Thyroid gland (tissue), 4 donors: ENCODE measurements around the gene MORN4. TPM values are rescaled to one million over a fixed set of nuclear protein-coding genes. Genes with fewer than 3 reads are reported as not detected.

Experiments
- DNase-seq, 2 donors: peaks; one replicate each; pipeline ENCODE4 v3.0.0-alpha.2; 2019
- H3K27ac ChIP-seq, 3 donors: fragments of 200-600 bp; sonication (generic); 1 replicate in 2 of 3; 2 replicates in 1 of 3; pipeline ENCODE4 v1.5.1; 2016 to 2019; ENCODE audit warnings: mild to moderate bottlenecking in 1 of 3, moderate library complexity in 1 of 3
- H3K27me3 ChIP-seq: fragments of 200-600 bp; sonication (generic); one replicate; pipeline ENCODE4 v1.5.1; 2019
- H3K36me3 ChIP-seq, 2 donors: fragments of 200-600 bp; sonication (generic); one replicate each; pipeline ENCODE4 v1.5.1; 2016 to 2019
- H3K4me1 ChIP-seq, 2 donors: fragments of 200-600 bp; sonication (generic); one replicate each; pipeline ENCODE4 v1.5.1; 2017 to 2019
- H3K4me3 ChIP-seq, 3 donors: fragments of 200-600 bp; sonication (generic); replicated peaks in 1 of 3; 1 replicate in 2 of 3; 2 replicates in 1 of 3; pipeline ENCODE4 v1.5.1; 2016; ENCODE audit warnings: mild to moderate bottlenecking in 1 of 3
- H3K9me3 ChIP-seq: fragments of 200-600 bp; sonication (generic); one replicate; pipeline ENCODE4 v1.5.1; 2017
- CTCF ChIP-seq, 6 experiments: fragments of 200-600 bp in 3 of 6; fragments of 450-650 bp in 3 of 6; sonication (generic) in 3 of 6; IDR thresholded peaks; one replicate each; pipeline ENCODE4 v1.5.1; 2016 to 2019; ENCODE audit warnings: antibody characterized with exemption in 6 of 6, mild to moderate bottlenecking in 2 of 6, inconsistent platforms in 1 of 6, moderate library complexity in 1 of 6
- POLR2A ChIP-seq, 2 donors: fragments of 450-650 bp; IDR thresholded peaks; one replicate each; pipeline ENCODE4 v1.6.1; 2017; ENCODE audit warnings: antibody characterized with exemption in 2 of 2, mild to moderate bottlenecking in 2 of 2, moderate library complexity in 1 of 2
- WGBS, 2 donors: methylation state at CpG; one replicate each; pipeline ENCODE4 v1.1.5; 2017; 5-methylcytosine and 5-hydroxymethylcytosine counted together
- intact Hi-C: fragments of 100-400 bp; cut with DNase I; formaldehyde crosslinking; loops from one replicate; pipeline ENCODE4 v1.15.1; 2023
- total RNA-seq, 4 donors: library from RNA; depleted of rRNA; stranded (reverse); fragments of >200 nt; gene quantifications; one replicate each; pipeline ENCODE4 v1.2.3, GENCODE V29; 2016

MORN4 gene
- total RNA-seq, 4 donors from 2014 or later: 4.6 to 18.9 (median 9.7) TPM

- no peak for TF ChIP-seq CTCF (IDR thresholded peaks at IDR 0.05)
- no peak for TF ChIP-seq POLR2A (IDR thresholded peaks at IDR 0.05)
- DNase-seq: no peak
- H3K9me3 ChIP-seq: no peaks in the 10 kb centered on the region
- no peaks in the 10 kb centered on the region for H3K27me3 ChIP-seq
- H3K4me3 ChIP-seq: no peak overlapping the region
- peaks cover 3 to 16% of the 10 kb centered on the region in 2 donors for H3K36me3 ChIP-seq
- H3K27ac ChIP-seq: peak overlapping the region in 1 of 3 donors; percentile 18
- H3K4me1 ChIP-seq: peaks cover 16 to 21% of the 10 kb centered on the region in 2 donors
- intact Hi-C loops: no loop called here
- WGBS, 2 donors: 78 to 83% methylated on average over 2 of the region's 3 CpGs
Observed at GRCh38 chr10:97571622-97572021, 61.7 kb downstream of the MORN4 start.

GRCh38 chr10:97570789-97571471, 62.4 kb downstream of the MORN4 start:
- no peak overlapping the region for H3K27ac ChIP-seq
- intact Hi-C loops: no loop called here
- WGBS, 2 donors: 92 to 97% methylated on average over 2 to 5 of the region's 5 CpGs
- H3K4me3 ChIP-seq: no peak overlapping the region
- H3K27me3 ChIP-seq: no peaks in the 10 kb centered on the region
- peaks cover 16 to 21% of the 10 kb centered on the region in 2 donors for H3K4me1 ChIP-seq
- DNase-seq: no peak
- peaks cover 3 to 16% of the 10 kb centered on the region in 2 donors for H3K36me3 ChIP-seq
- TF ChIP-seq CTCF (IDR thresholded peaks at IDR 0.05) (no peak), POLR2A (IDR thresholded peaks at IDR 0.05) (no peak)
- H3K9me3 ChIP-seq: no peaks in the 10 kb centered on the region

GRCh38 chr10:97570146-97570788, 63.0 kb downstream of the MORN4 start:
- no peaks in the 10 kb centered on the region for H3K9me3 ChIP-seq
- H3K27ac ChIP-seq: no peak overlapping the region
- 91 to 94% methylated on average over 13 to 25 of the region's 33 CpGs for WGBS, 2 donors
- no peak for DNase-seq
- peaks cover 16 to 21% of the 10 kb centered on the region in 2 donors for H3K4me1 ChIP-seq
- no peak overlapping the region for H3K4me3 ChIP-seq
- TF ChIP-seq POLR2A (IDR thresholded peaks at IDR 0.05) (no peak), CTCF (IDR thresholded peaks at IDR 0.05) (no peak)
- peaks cover 3 to 16% of the 10 kb centered on the region in 2 donors for H3K36me3 ChIP-seq
- H3K27me3 ChIP-seq: no peaks in the 10 kb centered on the region
- intact Hi-C loops: no loop called here

GRCh38 chr10:97567891-97568290, 65.4 kb downstream of the MORN4 start:
- Histone ChIP-seq H3K36me3 (peaks cover 3 to 16% of the 10 kb centered on the region in 2 donors), H3K4me3 (no peak overlapping the region), H3K27me3 (no peaks in the 10 kb centered on the region), H3K9me3 (no peaks in the 10 kb centered on the region), H3K4me1 (peaks cover 6 to 8% of the 10 kb centered on the region in 2 donors), H3K27ac (no peak overlapping the region)
- 90 to 94% methylated on average over 14 to 15 of the region's 15 CpGs for WGBS, 2 donors
- intact Hi-C loops: no loop called here
- no peak for TF ChIP-seq POLR2A (IDR thresholded peaks at IDR 0.05)
- no peak for TF ChIP-seq CTCF (IDR thresholded peaks at IDR 0.05)
- no peak for DNase-seq

GRCh38 chr10:97566336-97566996, 66.8 kb downstream of the MORN4 start:
- no peak for DNase-seq
- TF ChIP-seq CTCF (IDR thresholded peaks at IDR 0.05) (no peak), POLR2A (IDR thresholded peaks at IDR 0.05) (no peak)
- Histone ChIP-seq H3K36me3 (peaks cover 3 to 16% of the 10 kb centered on the region in 2 donors), H3K27ac (no peak overlapping the region), H3K27me3 (no peaks in the 10 kb centered on the region), H3K9me3 (no peaks in the 10 kb centered on the region), H3K4me3 (no peak overlapping the region), H3K4me1 (no peaks in the 10 kb centered on the region)
- intact Hi-C loops: no loop called here
- 98 to 100% methylated on average over 2 of the region's 2 CpGs for WGBS, 2 donors
